ENCODE measurements around the gene NSG1.

DNA sequence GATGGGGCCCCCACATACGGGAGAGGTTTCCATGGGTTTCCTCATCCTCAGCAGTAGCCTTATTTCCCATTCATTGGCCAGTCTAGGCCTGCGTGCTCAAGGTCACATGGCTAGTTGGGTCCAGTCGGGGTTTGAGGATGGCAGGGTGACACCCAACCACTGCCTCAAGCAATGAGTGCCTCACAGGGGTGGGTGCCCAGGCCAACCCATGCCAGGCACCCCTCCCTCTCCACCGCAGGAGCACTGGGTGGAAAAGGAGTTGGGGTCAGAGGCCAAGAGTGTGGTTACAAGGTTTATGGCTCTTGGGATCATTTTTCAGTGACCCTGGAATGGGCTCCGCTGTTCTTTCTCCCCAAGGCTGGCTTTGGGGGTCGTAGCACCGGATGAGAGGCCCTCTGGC, 3.1 kb downstream of the NSG1 start:
- TF ChIP-seq, protein P1, sequence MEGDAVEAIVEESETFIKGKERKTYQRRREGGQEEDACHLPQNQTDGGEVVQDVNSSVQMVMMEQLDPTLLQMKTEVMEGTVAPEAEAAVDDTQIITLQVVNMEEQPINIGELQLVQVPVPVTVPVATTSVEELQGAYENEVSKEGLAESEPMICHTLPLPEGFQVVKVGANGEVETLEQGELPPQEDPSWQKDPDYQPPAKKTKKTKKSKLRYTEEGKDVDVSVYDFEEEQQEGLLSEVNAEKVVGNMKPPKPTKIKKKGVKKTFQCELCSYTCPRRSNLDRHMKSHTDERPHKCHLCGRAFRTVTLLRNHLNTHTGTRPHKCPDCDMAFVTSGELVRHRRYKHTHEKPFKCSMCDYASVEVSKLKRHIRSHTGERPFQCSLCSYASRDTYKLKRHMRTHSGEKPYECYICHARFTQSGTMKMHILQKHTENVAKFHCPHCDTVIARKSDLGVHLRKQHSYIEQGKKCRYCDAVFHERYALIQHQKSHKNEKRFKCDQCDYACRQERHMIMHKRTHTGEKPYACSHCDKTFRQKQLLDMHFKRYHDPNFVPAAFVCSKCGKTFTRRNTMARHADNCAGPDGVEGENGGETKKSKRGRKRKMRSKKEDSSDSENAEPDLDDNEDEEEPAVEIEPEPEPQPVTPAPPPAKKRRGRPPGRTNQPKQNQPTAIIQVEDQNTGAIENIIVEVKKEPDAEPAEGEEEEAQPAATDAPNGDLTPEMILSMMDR (conservative IDR thresholded peaks at IDR 0.05): no peak
- TF ChIP-seq EZH2 (IDR thresholded peaks at IDR 0.05; ENCODE audit: low read depth): no peak
